Hippocampal formation (tissue), 2 donors: ENCODE data around the gene PTPN20.
"Not testable (repeated sequence)": the region's sequence is repeated elsewhere in the genome, so short reads cannot be mapped to it uniquely, and the experiment has no call there.

ENCODE experiments used
- DNase-seq, 2 donors: peaks; one replicate each; lab custom pipeline; 2025; lab: John Stamatoyannopoulos, UW

Gene PTPN20

GRCh38 chr10:46911144-46911876 lies at the start of gene PTPN20:
TSS of gene PTPN20 (plus strand) at chr10:46911428. CDS start at chr10:46932500, 21,072 bp downstream.
- peak in 1 of 2 donors; percentile 3 for DNase-seq

- DNase-seq, result not testable (repeated sequence)
Observed at GRCh38 chr10:46869716-46870115, 41.5 kb upstream of the PTPN20 start.

GRCh38 chr10:46871583-46871982 lies 39.6 kb upstream of the PTPN20 start:
- not testable (repeated sequence) for DNase-seq

- DNase-seq, result not testable (repeated sequence)
Observed at GRCh38 chr10:46875304-46875703, 35.9 kb upstream of the PTPN20 start.

GRCh38 chr10:46876773-46877172 lies 34.5 kb upstream of the PTPN20 start:
- not testable (repeated sequence) for DNase-seq

- peak in 1 of 2 donors; percentile 13 for DNase-seq
Observed at GRCh38 chr10:46878761-46879160, 32.5 kb upstream of the PTPN20 start.

GRCh38 chr10:46890813-46891611 lies 20.2 kb upstream of the PTPN20 start:
- peak in 1 of 2 donors; percentile 1 for DNase-seq

GRCh38 chr10:46896762-46897692 lies 14.2 kb upstream of the PTPN20 start:
- not testable (repeated sequence) for DNase-seq

- DNase-seq, result not testable (repeated sequence)
Observed at GRCh38 chr10:46901247-46901646, 10.0 kb upstream of the PTPN20 start.

GRCh38 chr10:46903874-46904273 lies 7.4 kb upstream of the PTPN20 start:
- not testable (repeated sequence) for DNase-seq

GRCh38 chr10:46906359-46906758 lies 4.9 kb upstream of the PTPN20 start:
- DNase-seq, result not testable (repeated sequence)

- not testable (repeated sequence) for DNase-seq
Observed at GRCh38 chr10:46907185-46908117, 3.8 kb upstream of the PTPN20 start.

- DNase-seq, result not testable (repeated sequence)
Observed at GRCh38 chr10:46922498-46922897, 11.3 kb downstream of the PTPN20 start.

GRCh38 chr10:46925156-46925555 lies 13.9 kb downstream of the PTPN20 start:
- DNase-seq, result not testable (repeated sequence)

- DNase-seq, result not testable (repeated sequence)
Observed at GRCh38 chr10:46925853-46926252, 14.6 kb downstream of the PTPN20 start.

GRCh38 chr10:46928810-46929209 lies 17.6 kb downstream of the PTPN20 start:
- DNase-seq, result not testable (repeated sequence)

- DNase-seq, result not testable (repeated sequence)
Observed at GRCh38 chr10:46932383-46932782, 21.2 kb downstream of the PTPN20 start.

GRCh38 chr10:46941091-46941490 lies 29.9 kb downstream of the PTPN20 start:
- not testable (repeated sequence) for DNase-seq

- not testable (repeated sequence) for DNase-seq
Observed at GRCh38 chr10:46948687-46949518, 37.7 kb downstream of the PTPN20 start.

GRCh38 chr10:46952540-46952939 lies 41.3 kb downstream of the PTPN20 start:
- DNase-seq, result not testable (repeated sequence)
